ENCODE measurements around the gene GAS7.
"Not testable (repeated sequence)": the region's sequence is repeated elsewhere in the genome, so short reads cannot be mapped to it uniquely, and the experiment has no call there.

GAS7 gene

DNA sequence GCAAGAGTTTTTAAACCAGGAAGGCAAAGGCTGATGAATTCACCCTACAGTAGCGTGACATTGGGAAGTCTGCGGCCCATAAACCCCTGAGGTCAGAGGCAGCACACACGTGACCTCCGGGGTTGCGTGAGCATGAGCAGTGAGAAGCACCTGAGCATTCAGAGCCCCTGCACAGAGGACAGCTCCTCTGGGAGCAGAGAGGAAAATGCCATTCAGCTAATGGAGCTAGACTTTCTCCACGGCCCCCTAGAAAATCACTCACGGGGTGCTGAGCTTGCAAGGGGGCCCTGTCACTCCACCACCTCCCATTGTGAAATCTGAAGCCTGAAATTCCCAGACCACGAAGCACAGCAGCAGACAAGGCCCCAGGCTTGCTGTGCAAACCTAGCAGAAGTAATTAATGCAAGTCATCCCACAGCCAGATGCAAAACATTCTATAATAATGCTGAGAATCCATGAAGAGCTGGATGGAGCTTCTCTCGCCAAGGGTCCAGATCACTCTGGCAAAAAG is 178.4 kb downstream of the GAS7 start:
- DNase-seq (ENCODE audit: low read depth): no peak

DNA sequence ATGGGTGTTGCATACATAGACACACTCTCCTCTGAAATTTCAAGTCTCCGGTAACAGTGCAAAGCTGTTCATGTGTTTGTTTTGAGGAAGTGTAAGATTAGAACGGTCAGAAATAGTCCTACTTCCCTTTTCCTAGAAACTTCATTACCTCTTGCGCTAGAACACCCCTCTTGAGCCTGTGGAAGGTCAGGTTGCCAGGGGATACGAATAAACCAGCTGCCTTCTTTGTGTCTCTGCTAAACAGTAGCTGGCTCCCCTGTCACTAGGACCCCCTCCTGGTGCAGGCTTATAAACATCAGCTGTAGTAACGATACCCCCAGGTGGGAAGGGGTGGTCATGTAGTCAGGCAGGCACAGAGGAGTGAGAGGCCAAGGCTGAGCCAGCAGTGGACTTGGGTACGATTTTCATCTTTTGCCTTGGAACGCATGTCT is 179.9 kb downstream of the GAS7 start:
- no peak for DNase-seq (ENCODE audit: low read depth)

DNA sequence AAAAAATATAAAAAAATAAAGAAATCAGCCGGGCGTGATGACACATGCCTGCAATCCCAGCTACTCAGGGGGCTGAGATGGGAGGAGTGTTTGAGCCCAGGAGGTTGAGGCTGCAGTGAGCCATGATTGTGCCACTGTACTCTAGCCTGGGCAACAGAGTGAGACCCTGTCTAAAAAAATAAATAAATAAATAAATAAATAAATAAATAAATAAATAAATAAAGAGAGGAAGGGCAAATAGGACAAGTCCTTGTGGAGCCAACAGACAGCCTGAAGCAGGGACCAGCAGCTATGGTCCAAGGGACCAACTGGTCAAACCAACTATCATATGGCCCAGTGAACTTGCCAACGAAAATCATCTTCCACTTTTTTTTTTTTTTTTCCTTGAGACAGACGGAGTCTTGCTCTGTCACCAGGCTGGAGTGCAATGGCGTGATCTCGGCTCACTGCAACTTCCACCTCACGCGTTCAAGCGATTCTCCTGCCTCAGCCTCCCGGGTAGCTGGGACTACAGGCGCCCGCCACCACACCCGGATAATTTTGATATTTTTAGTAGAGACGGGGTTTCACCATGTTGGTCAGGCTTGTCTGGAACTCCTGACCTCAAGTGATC is 181.3 kb downstream of the GAS7 start:
- DNase-seq (ENCODE audit: low read depth): not testable (repeated sequence)

DNA sequence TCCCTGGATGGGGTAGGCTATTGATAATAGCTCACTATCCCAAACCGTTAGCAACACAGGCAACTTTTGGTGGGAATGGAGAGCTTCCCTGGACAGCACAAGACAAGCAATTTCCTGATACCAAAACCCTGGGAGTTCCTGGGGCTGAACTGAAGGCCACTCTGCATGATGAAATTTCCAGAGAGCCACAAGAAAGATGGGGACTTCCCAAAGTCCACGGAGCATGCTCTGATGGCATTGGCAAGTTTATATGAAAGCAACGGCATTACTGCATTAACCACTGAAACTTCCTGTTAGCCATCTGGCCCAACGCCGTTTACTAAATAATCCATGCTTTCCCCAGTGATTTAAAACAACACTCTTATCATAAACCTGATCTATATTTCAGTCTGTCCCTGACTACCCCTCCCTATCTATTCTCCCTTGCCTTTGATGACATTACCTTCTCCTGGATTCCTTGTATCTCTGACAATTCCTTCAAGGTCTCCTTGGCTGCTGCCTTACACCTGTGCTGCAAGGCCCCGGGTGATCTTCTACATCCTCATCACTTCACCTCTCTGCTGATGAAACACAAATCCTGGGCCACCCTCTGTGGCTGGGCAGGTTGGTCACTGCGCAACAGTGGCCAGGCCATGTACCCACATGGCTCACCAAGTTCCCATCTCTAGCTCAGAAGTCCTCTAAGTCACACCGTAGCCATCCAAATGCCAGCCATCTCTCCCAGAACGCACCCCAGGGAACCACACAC is 184.9 kb downstream of the GAS7 start:
- DNase-seq (ENCODE audit: low read depth): no peak

- DNase-seq (ENCODE audit: low read depth): no peak
Measured at GRCh38 chr17:10010752-10011151, 187.7 kb downstream of the GAS7 start.

DNA sequence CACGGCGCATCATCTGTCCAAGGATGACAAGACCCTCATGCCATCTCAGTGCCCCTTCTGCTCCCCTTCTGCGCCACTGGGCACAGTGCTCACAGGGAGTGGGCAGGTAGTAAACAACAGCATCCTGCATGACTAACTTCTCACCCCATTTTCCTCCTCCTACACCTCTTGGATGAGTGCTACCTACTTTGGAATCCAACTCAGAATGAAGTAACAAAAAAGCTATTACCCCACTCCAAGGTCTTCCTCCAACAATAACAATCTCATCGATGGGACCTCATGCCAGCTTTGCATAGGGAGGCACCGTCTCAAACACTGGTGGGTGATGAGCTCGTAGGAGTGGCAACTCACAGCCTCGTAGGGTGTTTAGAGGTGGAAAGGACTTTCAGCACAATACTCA is 194.7 kb downstream of the GAS7 start:
- DNase-seq (ENCODE audit: low read depth): no peak

DNA sequence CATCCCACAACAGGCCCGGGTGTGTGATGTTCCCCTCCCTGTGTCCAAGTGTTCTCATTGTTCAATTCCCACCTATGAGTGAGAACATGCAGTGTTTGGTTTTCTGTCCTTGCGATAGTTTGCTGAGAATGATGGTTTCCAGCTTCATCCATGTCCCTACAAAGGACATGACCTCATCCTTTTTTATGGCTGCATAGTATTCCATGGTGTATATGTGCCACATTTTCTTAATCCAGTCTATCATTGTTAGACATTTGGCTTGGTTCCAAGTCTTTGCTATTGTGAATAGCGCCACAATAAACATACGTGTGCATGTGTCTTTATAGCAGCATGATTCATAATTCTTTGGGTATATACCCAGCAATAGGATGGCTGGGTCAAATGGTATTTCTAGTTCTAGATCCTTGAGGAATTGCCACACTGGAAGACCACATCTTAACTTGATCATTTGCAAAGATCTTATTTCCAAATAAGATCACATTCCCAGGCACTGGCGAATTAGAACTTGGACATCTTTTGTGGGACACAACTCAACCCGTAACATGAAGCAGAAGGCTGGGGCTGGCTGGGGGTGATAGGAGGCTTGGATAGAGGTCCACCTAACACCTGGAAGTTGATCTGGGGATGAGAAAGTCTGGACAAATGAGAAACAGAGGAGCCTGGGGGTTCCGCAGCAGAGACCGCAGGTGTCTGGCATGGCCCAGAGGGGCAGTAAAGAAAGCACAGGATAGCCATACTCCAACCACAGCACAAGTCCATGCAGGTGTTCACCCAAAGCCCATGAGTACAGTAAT is 195.6 kb downstream of the GAS7 start:
- not testable (repeated sequence) for DNase-seq (ENCODE audit: low read depth)

GRCh38 chr17:10001306-10001873 is 197.0 kb downstream of the GAS7 start:
- DNase-seq (ENCODE audit: low read depth): no peak

DNA sequence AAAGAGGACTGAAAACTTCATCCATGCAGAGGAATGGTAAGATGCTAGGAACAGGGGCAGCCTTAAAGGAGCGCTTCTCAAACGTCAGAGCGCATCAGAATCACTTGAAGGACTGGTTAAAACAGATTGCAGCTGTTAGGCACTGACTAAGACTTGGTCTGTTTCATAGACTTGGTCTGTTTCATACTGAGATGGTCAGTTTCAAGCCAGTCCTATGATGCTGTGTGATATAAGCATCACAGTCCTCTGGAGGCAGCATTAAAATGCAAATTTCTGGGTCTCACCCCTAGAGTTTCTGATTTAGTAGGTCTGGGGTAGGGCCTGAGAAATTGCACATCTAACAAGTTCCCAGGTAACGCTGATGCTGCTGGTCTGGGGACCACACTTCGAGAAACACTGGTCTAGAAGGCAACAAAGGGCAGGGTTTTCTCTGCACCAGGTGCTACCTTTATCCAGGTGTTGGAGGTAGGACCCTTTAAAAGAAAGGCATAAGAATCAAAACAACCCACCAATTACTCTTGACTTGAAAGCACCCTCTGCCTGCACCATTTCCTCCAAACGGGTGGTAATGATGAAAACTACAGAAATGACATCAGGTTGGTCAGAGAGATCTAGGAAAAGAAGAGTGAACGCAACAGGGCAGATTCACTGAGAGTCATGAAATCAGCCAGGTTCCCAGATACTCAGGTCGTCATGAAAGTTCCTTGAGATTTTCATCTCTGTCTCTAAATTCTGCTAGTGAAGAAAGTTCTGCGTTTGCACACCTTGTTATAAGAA is 198.3 kb downstream of the GAS7 start:
- DNase-seq (ENCODE audit: low read depth): no peak

- DNase-seq (ENCODE audit: low read depth): no peak
Measured at GRCh38 chr17:9998060-9998459, 200.3 kb downstream of the GAS7 start.

- no peak for DNase-seq (ENCODE audit: low read depth)
Measured at GRCh38 chr17:9994761-9995160, 203.6 kb downstream of the GAS7 start.

DNA sequence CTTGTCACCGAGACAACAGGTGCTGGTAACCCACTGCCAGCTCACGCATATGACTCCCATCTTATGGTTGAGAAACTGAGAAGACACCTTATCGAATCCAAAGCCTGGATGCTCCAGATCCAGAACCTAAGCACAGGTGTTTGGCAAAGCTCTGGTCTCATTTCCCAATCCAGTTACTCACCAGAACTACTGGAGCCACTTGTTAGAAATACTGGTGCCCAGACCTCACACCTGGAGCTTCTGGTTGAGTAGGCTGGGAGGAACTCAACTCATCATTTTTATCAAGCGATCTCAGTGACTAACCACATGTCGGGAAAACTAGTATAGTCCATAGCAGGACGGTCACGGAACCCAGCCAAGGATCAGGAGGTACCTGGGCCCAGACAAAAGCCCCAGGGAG is 206.6 kb downstream of the GAS7 start:
- DNase-seq (ENCODE audit: low read depth): no peak

DNA sequence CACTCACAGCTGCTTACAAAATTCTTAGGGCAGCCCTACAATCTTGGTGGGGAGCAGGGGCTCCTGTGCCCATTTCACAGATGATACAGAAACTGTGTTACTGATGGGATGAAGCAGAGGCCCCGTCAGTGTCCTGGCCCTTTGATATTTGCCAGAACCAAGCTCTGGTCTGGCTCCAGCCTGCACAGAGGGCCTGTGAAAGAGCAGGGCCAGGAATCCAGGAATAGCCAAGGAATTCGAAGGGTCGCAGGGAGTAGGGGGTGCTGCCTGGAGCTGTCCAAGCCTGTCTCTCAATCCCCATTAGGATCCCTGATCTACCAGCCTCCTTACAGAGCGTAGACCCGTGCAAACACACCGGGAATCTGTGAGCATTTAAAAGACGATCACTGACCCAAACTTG is 207.1 kb downstream of the GAS7 start:
- no peak for DNase-seq (ENCODE audit: low read depth)

DNA sequence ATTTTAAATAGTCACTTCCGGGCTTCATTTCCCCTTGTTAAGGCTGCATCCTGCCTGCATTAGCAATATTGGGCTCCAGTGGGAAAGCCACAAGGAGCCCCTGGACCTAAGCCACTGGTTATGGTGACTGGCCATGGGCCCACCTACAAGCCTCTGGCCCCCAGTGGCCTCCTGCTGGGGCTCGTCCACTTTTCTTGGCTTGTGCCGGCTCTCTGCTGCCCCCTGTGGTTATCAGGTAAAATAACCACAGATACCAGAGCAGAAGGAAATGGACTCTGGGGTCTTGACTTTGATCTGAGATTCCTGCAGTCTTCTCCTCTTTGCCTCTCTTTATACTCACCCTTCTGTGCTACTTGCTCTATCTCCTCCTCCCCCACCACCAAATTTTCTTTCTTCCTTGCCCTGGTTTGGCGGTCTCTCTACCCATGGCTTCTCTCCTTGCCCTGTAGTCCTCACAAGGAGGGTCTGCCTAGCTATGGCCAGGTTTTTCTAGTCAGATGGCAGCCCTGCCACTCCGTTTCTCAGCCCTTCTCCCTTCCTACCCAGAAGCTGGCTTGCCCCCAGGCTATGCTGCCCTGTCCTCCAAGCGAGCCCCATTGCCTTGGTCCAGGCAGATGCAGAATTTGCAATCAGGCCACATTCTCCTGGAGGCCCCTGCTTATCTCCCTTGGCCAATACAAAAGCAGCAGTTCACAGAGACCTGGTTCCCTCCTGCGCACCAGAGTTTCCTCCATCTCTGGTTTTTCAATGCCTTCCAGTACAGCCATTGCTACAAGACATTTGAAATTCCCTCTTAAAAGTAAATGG is 210.4 kb downstream of the GAS7 start:
- DNase-seq (ENCODE audit: low read depth): peak; percentile 2

DNA sequence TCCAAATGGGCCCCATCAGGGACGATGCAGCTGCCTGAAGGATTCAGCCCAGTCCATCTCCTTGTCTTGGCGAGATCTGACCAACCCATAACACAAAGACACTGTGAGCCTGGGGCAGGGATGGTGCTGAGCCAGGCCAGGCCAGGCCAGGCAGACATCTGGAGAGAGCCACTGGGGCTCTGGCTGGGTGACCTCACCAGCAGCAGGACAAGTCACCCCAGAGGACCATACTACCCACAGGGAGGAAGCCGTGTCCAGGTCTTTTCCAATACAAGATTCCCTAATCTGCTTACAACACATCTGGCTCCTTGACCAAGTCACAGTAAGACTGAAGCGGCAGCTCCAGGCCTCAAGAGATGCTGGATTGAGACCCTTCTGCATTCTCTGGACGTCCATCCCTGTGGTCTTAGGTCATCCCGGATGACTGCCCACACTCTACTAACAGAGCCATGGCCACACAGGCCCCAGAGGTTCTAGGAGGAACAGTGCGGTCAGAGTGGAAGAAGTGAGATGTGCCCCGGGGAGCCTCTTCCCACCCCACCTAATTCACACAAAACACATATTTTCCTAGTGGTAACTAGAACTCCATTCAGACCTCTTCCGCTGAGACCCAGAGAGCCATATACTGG is 211.5 kb downstream of the GAS7 start:
- DNase-seq (ENCODE audit: low read depth): no peak

- no peak for DNase-seq (ENCODE audit: low read depth)
Measured at GRCh38 chr17:9985646-9986045, 212.8 kb downstream of the GAS7 start.

GRCh38 chr17:9984768-9985167 is 213.6 kb downstream of the GAS7 start:
- DNase-seq (ENCODE audit: low read depth): no peak

DNA sequence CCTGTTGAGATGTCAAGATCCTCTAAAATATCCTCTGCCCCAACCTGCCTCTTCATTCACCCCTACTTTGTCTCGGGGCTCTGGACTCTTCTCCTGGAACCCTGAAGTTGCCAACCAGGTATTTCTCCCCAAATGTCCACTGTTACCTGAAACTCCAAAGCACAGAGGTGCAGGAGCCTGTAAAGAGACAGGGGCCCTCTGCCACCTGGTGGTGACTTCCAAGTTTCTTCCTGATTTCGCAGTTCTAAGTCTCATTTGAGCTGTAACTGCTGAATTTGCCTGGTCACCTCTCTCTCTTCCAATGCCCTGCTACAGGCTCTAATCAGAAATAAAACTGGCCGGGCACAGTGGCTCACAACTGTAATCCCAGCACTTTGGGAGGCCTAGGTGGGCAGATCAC is 216.2 kb downstream of the GAS7 start:
- no peak for DNase-seq (ENCODE audit: low read depth)

DNA sequence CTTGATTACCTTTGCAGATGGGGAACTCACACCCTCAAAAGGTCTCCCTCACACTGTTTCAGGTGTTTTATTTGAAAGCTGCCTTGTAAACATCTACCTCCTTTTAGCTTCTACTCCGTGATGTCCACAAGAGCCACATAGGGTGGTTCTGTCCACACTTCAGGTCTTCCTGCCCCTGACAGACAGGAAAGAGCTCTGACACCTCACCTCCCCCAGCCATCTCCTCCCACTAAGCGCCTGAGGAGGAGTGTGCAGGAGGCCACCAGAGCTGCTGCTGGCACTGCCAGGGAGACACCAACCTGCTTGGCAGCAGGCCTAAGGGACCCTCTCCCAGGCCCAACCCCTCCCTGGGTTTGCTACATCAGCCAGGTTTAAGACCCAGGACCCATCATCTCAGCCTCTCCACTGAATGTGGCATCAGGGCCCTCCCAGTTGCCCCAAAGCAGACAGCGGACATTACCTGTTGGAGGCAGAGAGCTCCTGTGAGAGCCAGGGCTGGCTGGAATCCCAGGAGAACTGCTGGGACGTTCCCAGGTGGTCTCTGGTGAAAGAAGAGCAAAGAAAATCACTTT is 217.0 kb downstream of the GAS7 start:
- DNase-seq (ENCODE audit: low read depth): no peak

GRCh38 chr17:9979463-9979995 is 218.9 kb downstream of the GAS7 start:
- no peak for DNase-seq (ENCODE audit: low read depth)
